Cerebellar cortex (tissue), 1 donor: ENCODE measurements around the gene GABRG2.
A peak's percentile ranks its signal among the peaks of the same experiment; 100 is the strongest.
"Not testable (repeated sequence)": the region's sequence is repeated elsewhere in the genome, so short reads cannot be mapped to it uniquely, and the experiment has no call there.

Experiments used
- DNase-seq: peaks from one replicate; pipeline ENCODE4 v3.0.0-alpha.2; 2015; ENCODE audit warnings: low spot score

GABRG2 gene

GRCh38 chr5:162067655-162068411, at the start of gene GABRG2:
Gene GABRG2 (plus strand): TSS chr5:162067773. CDS start chr5:162068000, 227 bp downstream.
- peak; percentile 78 for DNase-seq

GRCh38 chr5:162025312-162025711, 42.3 kb upstream of the GABRG2 start:
- DNase-seq = no peak

GRCh38 chr5:162026803-162027202, 40.8 kb upstream of the GABRG2 start:
- DNase-seq = no peak

- DNase-seq = peak; percentile 71
Observed at GRCh38 chr5:162037431-162037830, 30.1 kb upstream of the GABRG2 start.

GRCh38 chr5:162047279-162047678, 20.3 kb upstream of the GABRG2 start:
- DNase-seq = no peak

- DNase-seq = no peak
Observed at GRCh38 chr5:162052676-162053075, 14.9 kb upstream of the GABRG2 start.

GRCh38 chr5:162055095-162055494, 12.5 kb upstream of the GABRG2 start:
- not testable (repeated sequence) for DNase-seq

GRCh38 chr5:162067162-162067561, 411 bp upstream of the GABRG2 start:
- peak; percentile 73 for DNase-seq

- peak; percentile 84 for DNase-seq
Observed at GRCh38 chr5:162068412-162068811, 839 bp downstream of the GABRG2 start.

- DNase-seq = peak; percentile 61
Observed at GRCh38 chr5:162068936-162069335, 1.4 kb downstream of the GABRG2 start.

- no peak for DNase-seq
Observed at GRCh38 chr5:162078805-162079204, 11.2 kb downstream of the GABRG2 start.

GRCh38 chr5:162091336-162091735, 23.8 kb downstream of the GABRG2 start:
- DNase-seq = no peak

GRCh38 chr5:162096448-162096847, 28.9 kb downstream of the GABRG2 start:
- no peak for DNase-seq

- no peak for DNase-seq
Observed at GRCh38 chr5:162107591-162107990, 40.0 kb downstream of the GABRG2 start.

GRCh38 chr5:162119801-162120200, 52.2 kb downstream of the GABRG2 start:
- no peak for DNase-seq

GRCh38 chr5:162128117-162128516, 60.5 kb downstream of the GABRG2 start:
- peak; percentile 52 for DNase-seq

GRCh38 chr5:162132348-162132747, 64.8 kb downstream of the GABRG2 start:
- DNase-seq = no peak

- no peak for DNase-seq
Observed at GRCh38 chr5:162139190-162139589, 71.6 kb downstream of the GABRG2 start.

GRCh38 chr5:162154242-162154641, 86.7 kb downstream of the GABRG2 start:
- DNase-seq = no peak

- DNase-seq = no peak
Observed at GRCh38 chr5:162160401-162160800, 92.8 kb downstream of the GABRG2 start.

- no peak for DNase-seq
Observed at GRCh38 chr5:162163663-162164062, 96.1 kb downstream of the GABRG2 start.

GRCh38 chr5:162174358-162174974, 106.9 kb downstream of the GABRG2 start:
- peak; percentile 16 for DNase-seq

GRCh38 chr5:162187371-162187770, 119.8 kb downstream of the GABRG2 start:
- no peak for DNase-seq

GRCh38 chr5:162189719-162190118, 122.1 kb downstream of the GABRG2 start:
- DNase-seq = no peak
